GM21786 (cell line): ENCODE measurements around the gene CSRP1.
A peak's percentile ranks its signal among the peaks of the same experiment; 100 is the strongest.
"Not testable (repeated sequence)": the region's sequence is repeated elsewhere in the genome, so short reads cannot be mapped to it uniquely, and the experiment has no call there.

ENCODE experiments used
- ATAC-seq: cut with Tn5 transposase; IDR thresholded peaks from one replicate; pipeline ENCODE4 v1.9.1; 2021; ENCODE audit not compliant: unreplicated experiment

CSRP1 gene

DNA sequence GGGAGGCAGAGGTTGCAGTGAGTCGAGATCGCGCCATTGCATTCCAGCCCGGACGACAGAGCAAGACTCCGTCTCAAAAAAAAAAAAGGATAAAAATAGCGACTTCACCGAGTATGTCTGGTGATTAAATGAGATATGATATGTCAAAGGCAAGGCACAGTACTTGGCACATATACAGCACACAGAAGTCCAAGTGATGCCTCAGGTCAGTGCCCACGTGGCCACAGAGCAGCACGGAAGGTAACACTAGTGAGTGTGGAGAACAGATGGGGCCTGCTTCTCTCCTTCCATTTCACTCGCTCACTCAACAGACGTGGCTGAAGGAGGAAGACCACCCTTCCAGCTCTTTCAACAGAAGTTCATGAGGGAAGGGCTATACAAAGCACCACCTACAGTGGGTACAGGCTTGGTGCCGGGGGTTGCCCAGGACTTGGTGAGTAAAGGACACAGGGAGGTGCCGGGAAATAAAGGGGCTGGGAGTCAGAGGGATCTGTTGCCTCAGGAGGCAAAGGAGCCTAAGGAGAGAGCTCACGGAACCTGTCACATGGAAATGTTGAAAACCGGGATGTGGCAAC lies 8.9 kb downstream of the CSRP1 start:
- ATAC-seq, result no peak

DNA sequence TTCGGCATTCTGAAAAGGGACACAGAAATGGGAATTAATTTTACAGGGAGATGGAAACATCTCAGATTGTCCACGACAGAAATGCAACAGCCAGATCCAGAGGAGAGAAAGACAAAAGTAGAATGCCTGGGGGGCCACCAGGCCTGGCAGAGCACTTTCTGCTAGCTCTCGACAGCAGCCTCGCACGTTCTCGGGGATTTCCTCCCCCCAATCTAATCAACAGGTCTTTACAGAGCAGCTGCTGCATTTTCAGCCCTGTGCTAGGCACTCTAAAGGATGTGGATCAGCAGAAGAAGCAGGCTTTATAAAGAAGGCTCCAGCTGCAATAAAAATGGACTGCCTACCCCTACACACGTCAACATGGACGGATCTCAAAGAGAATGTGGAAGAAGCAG lies 10.6 kb downstream of the CSRP1 start:
- no peak for ATAC-seq

DNA sequence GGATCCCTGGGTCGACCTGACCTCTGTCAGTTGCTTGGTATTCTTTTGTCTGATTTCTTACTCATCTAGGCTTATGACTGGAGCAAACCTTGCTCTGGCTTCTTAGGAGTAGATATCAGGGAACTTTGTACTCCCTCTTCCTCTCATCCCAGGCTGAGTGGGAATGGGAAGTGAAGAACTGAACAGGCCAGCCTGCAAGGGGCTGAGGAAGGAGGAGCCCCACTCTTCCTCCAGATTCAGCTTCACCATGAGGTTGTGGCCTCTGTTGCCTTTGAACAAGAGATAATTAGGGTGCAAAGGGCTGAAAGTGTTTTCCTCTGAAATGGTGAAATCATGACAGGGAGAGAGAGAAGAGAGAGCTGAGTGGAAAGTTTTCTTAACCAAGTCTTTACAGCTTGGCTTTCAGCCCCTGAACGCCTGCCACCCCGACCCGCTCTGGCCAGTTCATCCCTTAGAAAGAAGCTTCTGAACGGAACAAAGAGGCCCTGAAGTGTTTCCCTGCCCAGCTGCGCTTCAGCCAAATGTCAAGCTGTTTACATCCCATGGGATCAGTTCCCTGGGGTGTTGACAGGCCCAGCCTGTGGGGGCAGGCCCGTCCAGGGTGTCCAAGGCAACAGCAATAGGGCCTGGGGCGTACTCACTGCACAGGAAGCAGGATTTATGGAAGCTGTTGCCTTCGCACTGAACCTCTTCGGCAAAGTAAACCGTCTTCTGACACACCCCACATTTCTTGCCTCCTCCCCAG lies 11.2 kb downstream of the CSRP1 start:
- ATAC-seq, result no peak

GRCh38 chr1:201493757-201494617 lies 12.9 kb downstream of the CSRP1 start:
- ATAC-seq, result no peak

DNA sequence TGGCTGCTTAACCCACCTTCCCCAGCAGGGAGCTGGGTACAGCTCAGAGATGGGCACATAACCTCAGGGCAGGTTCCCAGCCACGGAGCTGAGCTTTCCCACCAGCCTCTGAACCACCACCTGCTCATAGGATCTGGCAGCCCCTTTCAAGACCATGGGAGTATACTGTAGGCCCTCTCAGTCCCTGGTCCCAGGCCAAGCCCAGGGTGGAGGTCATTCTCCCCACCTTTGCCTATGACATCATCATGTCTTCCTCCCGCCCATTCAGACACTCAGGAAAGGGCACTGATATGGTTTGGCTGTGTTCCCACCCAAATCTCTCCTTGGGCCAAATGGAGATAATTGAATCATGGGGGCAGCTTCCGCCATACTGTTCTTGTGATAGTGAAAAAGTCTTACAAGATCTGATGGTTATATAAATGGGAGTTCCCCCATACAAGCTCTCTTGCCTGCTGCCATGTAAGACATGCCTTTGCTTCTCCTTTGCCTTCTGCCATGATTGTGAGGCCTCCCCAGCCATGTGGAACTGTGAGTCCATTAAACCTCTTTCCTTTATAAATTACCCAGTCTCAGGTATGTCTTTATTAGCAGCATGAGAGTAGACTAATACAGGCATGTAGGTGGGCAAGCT lies 13.8 kb downstream of the CSRP1 start:
- ATAC-seq, result not testable (repeated sequence)

- no peak for ATAC-seq
These were observed 14.9 kb downstream of the CSRP1 start for GRCh38 chr1:201491896-201492511.

GRCh38 chr1:201490708-201491131 lies 16.2 kb downstream of the CSRP1 start:
- ATAC-seq, result no peak

DNA sequence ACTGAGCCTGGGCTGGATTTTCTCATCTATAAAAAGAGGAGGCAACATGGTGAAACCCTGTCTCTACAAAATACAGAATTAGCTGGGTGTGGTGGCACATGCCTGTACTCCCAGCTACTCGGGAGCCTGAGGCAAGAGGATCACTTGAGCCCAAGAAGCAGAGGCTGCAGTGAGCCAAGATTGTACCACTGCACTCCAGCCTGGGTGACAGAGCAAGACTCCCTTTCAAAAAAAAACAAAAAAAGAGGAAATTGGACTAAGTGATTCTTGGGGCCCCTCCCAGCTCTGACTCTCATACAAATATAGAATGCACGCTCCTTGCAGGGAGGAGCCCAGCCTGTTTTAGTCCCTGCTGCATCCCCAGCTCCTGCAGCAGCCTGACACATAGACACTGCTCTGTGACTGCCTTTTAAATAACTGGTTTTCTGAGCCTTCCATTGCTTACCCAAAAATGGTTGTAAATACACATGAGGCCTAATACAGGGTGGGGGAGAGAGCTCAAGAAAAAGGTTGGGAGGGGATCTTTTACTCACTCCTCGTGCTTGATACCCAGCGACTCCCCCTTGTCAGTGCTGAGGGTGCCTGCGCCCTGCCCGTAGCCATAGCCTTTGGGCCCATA lies 17.2 kb downstream of the CSRP1 start:
- no peak for ATAC-seq

DNA sequence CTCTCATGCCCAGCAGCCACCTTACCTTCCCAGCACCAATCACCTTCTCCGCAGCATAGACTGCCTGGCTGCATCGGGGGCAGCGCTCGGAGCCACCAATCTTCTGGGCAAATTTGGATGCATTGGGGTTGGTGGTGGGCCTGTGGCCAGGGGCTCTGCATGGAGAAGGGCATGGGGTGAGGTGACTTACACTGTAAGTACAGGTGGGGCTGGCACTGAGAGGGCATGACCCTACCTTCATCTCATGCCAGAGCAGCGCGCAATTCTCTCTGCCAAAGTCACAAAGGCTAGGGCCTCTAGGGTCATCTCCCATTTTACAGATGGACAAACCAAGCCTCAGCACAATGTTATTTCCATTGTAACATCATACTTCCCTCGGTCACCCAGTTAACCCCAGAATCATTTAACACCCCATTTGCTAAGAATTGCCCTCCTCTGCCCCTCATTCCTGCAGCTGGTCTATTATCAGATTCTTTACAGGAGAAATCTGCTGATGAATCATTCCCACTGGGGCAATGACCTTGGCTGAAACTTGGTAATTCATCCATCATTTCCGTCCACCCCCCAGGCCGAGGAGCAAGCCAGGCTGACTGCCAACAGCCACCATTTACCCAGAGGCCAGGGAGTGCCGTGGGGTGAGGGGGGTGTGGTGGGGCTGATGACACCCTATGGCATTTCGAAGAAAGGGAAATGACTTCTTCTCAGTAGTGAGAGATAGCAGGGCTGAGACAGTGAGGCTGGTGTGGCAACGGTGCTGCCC lies 17.9 kb downstream of the CSRP1 start:
- ATAC-seq, result no peak

GRCh38 chr1:201487742-201488141 lies 19.2 kb downstream of the CSRP1 start:
- no peak for ATAC-seq

DNA sequence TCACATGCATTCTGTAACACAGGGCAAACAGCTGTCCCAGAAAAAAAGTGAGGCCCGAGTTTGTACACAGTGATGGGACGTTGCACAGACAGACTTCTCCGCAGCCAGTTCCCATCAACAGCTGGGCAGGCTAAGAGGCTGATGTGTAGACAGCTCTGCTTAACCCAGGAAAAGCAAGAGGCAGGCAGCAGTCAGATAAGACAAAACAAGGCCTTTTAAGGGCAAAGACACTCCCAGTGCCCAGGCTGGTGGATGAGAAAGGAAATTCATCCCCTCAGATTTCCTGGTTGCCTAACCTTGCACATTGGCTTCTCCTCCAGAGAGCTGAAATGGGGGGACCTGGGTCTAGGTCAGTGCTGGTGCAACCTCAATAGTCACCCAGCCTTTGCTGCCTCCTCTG lies 20.7 kb downstream of the CSRP1 start:
- no peak for ATAC-seq

- no peak for ATAC-seq
These were observed 21.6 kb downstream of the CSRP1 start for GRCh38 chr1:201485184-201485774.

GRCh38 chr1:201483373-201483949 lies 23.5 kb downstream of the CSRP1 start:
- ATAC-seq, result no peak

- ATAC-seq, result peak; percentile 22
These were observed 24.2 kb downstream of the CSRP1 start for GRCh38 chr1:201482755-201483154.

DNA sequence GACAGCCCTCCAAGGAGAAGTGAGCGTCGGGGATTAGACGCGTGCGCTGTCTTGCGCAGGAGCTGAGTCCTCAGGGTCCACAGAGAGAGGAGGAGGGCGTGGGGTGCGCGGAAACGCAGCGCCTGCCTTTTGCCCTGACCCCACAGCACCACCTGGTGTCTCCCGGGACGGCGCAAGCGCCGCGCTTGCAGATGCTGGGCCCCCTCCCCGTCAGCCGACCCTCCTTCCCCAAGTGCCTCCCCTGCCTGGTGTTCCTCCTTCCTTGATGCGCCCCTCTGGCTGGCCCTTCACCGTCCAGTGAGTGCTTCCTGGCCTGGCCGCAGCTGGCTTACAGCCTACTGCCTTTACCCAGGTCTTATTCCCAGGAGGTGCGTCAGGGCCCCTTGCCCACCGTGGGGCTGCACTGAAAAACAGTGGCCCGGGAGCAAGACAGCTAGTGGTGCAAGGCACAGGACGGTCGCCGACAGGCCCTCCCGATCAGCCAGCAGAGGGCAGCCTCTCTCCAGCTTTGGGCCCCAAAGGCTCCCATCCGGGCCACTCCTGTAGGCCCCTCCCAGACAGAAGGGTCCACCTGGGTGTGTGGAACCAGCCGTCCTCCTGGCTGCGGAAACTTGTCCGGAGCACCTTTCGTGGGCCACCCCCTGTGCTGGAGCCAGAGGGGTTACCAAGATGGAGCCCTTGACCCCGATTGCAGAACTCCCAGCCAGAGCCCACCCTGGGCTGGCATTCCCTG lies 25.0 kb downstream of the CSRP1 start:
- peak; percentile 70 for ATAC-seq

DNA sequence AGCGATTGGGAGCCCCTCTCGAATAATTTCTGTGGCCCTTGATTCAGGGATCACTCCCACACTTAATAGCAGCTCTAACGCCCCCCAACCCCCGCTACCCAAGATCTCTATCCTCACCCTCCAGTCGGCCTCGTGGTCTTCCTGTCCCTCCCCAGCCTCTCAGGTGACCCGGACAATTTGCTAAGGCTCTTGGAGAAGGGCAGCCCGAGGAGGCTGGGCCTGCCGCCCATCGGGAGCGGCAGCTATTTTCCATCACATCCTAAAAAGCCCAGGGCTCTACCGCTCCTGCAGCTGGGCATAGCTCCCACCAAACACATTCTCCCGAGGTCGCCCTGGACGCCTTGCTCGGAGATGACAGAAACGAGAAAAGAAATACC lies 25.9 kb downstream of the CSRP1 start:
- ATAC-seq, result no peak

DNA sequence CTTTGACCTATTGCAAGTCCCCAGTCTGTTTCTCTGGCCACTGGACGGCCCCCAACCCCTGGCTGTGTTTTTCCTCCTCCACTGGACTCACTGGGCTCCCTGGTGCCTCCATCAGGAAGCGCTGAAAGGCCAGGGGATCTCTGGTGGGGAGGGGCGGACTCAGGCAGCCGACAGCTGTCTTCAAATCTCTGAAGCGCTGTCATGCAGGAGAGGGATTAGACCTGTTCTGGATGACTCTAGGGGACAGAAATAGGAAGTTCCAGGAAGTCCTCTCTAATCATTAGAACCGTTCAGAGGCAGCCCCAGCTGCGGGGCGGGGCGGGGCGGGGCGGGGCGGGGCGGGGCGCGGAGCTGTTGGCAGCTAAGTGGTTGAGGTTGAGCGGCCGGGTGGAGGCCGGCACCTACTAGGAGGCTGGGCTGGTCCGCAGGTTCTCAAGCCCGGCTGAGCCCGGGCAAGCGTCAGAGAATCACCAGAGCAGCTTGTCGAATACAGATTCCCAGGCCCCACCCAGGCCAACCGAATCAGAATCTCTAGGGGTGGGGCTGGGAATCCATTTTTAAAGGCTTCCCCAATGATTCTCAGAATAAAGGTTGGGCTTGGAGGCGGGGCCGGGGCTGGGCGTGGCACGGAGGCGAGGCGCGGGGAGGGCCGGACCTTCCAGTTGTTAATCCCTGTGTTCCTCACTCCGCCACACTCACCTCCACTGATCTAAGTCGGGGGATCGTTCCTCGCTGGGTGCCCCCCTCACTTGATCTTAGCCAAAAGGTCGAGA lies 26.5 kb downstream of the CSRP1 start:
- ATAC-seq, result peak; percentile 54
